CD4-positive, alpha-beta T cell (primary cell): ENCODE results near the gene NME3. TPM values are rescaled to one million over a fixed set of nuclear protein-coding genes. Genes with fewer than 3 reads are reported as not detected.

ENCODE experiments used
- ATAC-seq: fragments of 200-7000 bp; cut with Tn5 transposase; one replicate; pipeline ENCODE4 v1.10.0; 2022; ENCODE audit warnings: mild to moderate bottlenecking; ENCODE audit not compliant: poor library complexity
- CTCF ChIA-PET: fragments of 350-600 bp; sonication (Branson Sonifier 250); formaldehyde crosslinking; loops from one replicate; lab custom pipeline; 2021; ENCODE audit warnings: antibody characterized with exemption, inconsistent platforms; lab: Charles Lee
- POLR2A ChIA-PET: fragments of 350-600 bp; sonication (Branson Sonifier 250); formaldehyde crosslinking; loops from one replicate; lab custom pipeline; 2021; ENCODE audit warnings: antibody characterized with exemption, inconsistent platforms; lab: Charles Lee
- DNase-seq, 14 experiments: peaks; one replicate each; pipeline ENCODE4 v3.0.0-alpha.2; 2013 to 2020; ENCODE audit warnings: mixed read lengths in 2 of 14
- H3K27ac ChIP-seq, 2 donors: one replicate each; pipeline versions ENCODE4 v1.5.1 to v1.7.0; 2013; ENCODE audit warnings: low read length in 2 of 2, low read depth in 1 of 2, mild to moderate bottlenecking in 1 of 2
- H3K27me3 ChIP-seq, 2 experiments: 1 replicate in 1 of 2; 2 replicates in 1 of 2; pipeline versions ENCODE4 v1.6.1 to v1.7.0; 2013; ENCODE audit warnings: low read length in 2 of 2, control low read depth in 1 of 2, mild to moderate bottlenecking in 1 of 2, moderate library complexity in 1 of 2; ENCODE audit not compliant: insufficient read depth in 2 of 2, control insufficient read depth in 1 of 2
- H3K36me3 ChIP-seq: one replicate; pipeline ENCODE4 v1.6.1; 2013; ENCODE audit warnings: low read length, control low read depth; ENCODE audit not compliant: insufficient read depth
- H3K4me1 ChIP-seq: one replicate; pipeline ENCODE4 v1.6.1; 2013; ENCODE audit warnings: low read length, control low read depth; ENCODE audit not compliant: insufficient read depth
- H3K4me3 ChIP-seq: one replicate; pipeline ENCODE4 v1.5.1; 2013; ENCODE audit warnings: mild to moderate bottlenecking, low read length, moderate library complexity
- H3K9me3 ChIP-seq, 2 experiments: 1 replicate in 1 of 2; 2 replicates in 1 of 2; pipeline versions ENCODE4 v1.6.1 to v1.7.0; 2013; ENCODE audit warnings: low read length in 2 of 2, mild to moderate bottlenecking in 2 of 2, control low read depth in 1 of 2, moderate library complexity in 1 of 2; ENCODE audit not compliant: control insufficient read depth in 1 of 2, insufficient read depth in 1 of 2
- H3K27ac Mint-ChIP-seq: one replicate; pipeline ENCODE4 v1.8.0; 2020; ENCODE audit warnings: mixed read lengths
- H3K27me3 Mint-ChIP-seq: one replicate; pipeline ENCODE4 v1.8.0; 2021; ENCODE audit warnings: mixed read lengths
- H3K36me3 Mint-ChIP-seq: one replicate; pipeline ENCODE4 v1.8.0; 2021; ENCODE audit warnings: low read depth, mixed read lengths
- H3K4me1 Mint-ChIP-seq: one replicate; pipeline ENCODE4 v1.8.0; 2021; ENCODE audit warnings: low read depth, mixed read lengths
- H3K4me3 Mint-ChIP-seq: one replicate; pipeline ENCODE4 v1.8.0; 2020; ENCODE audit warnings: mild to moderate bottlenecking, mixed read lengths
- H3K9me3 Mint-ChIP-seq: one replicate; pipeline ENCODE4 v1.8.0; 2020; ENCODE audit warnings: mixed read lengths
- CTCF ChIP-seq: fragments of 200-600 bp; IDR thresholded peaks from one replicate; pipeline ENCODE4 v1.8.0; 2022; ENCODE audit warnings: antibody characterized with exemption, mild to moderate bottlenecking
- intact Hi-C, 2 experiments: fragments of 100-400 bp; cut with DNase I in 1 of 2; cut with micrococcal nuclease in 1 of 2; formaldehyde crosslinking; loops; one replicate each; pipeline versions ENCODE4 v1.15.1 to v1.9.0; 2023 to 2025; cut with DNase I, micrococcal nuclease
- total RNA-seq, 174 experiments: library from RNA in 2 of 174; stranded (reverse) in 2 of 174; gene quantifications; one replicate each; pipeline ENCODE4 v1.2.3 and lab custom pipeline; 2021 to 2026

NME3 gene
- total RNA-seq, 2 experiments from 2014 or later = 46.2 to 54.2 TPM

GRCh38 chr16:1772362-1772907, 1.1 kb upstream of the NME3 start, which contains the start of gene EME2:
Gene EME2 (plus strand): TSS chr16:1772810. CDS start chr16:1773228, 418 bp downstream.
- peaks cover 36% of the 10 kb centered on the region for H3K36me3 Mint-ChIP-seq
- H3K27me3 Mint-ChIP-seq = no peaks in the 10 kb centered on the region
- Histone ChIP-seq H3K9me3 (peaks cover 0 to 4% of the 10 kb centered on the region in 2 experiments), H3K4me1 (peaks cover 42% of the 10 kb centered on the region), H3K27me3 (no peaks in the 10 kb centered on the region), H3K4me3 (peak within 1 kb of the TSS; percentile 89), H3K27ac (peak within 1 kb of the TSS; percentile 41 to 69), H3K36me3 (peaks cover 27% of the 10 kb centered on the region)
- peaks cover 16% of the 10 kb centered on the region for H3K4me1 Mint-ChIP-seq
- CTCF ChIA-PET = interaction anchor here (1.1 to 4.0 kb wide), 3 partner anchors 10 to 66 kb away, joined by 3 to 21 read pairs (median 3); partner anchors contain the start of genes MAPK8IP3, NUBP2 and SPSB3
- H3K4me3 Mint-ChIP-seq = peak within 1 kb of the TSS; percentile 98
- DNase-seq = peak in 12 of 14 experiments; percentile 27 to 74 (median 44)
- intact Hi-C loops = loop anchor here (2.0 to 10.0 kb wide), 9 partner anchors 54 to 420 kb away; partner anchors contain the start of genes FAHD1 (in 2 of the 2), HAGH (in 2 of the 2), GNPTG (in 1 of the 2) and JPT2 (in 1 of the 2)
- ATAC-seq = peak; percentile 45
- POLR2A ChIA-PET = interaction anchor here (0.8 to 7.9 kb wide), 5 partner anchors 9 to 463 kb away, joined by 5 to 163 read pairs (median 7); partner anchors contain the start of genes FAHD1, HAGH, MAPK8IP3 and NUBP2
- H3K9me3 Mint-ChIP-seq = no peaks in the 10 kb centered on the region
- no peak for TF ChIP-seq CTCF
- H3K27ac Mint-ChIP-seq = peak within 1 kb of the TSS; percentile 92

- DNase-seq = no peak
- peaks cover 36% of the 10 kb centered on the region for H3K36me3 Mint-ChIP-seq
- no peak for TF ChIP-seq CTCF
- Histone ChIP-seq H3K4me3 (peak overlapping the region; percentile 89), H3K4me1 (peaks cover 42% of the 10 kb centered on the region), H3K27ac (peak overlapping the region; percentile 41 to 69), H3K9me3 (peaks cover 0 to 2% of the 10 kb centered on the region in 2 experiments), H3K36me3 (peaks cover 26% of the 10 kb centered on the region), H3K27me3 (no peaks in the 10 kb centered on the region)
- H3K27ac Mint-ChIP-seq = peak overlapping the region; percentile 92
- no peak for ATAC-seq
- intact Hi-C loops = loop anchor here (2.0 to 10.0 kb wide), 9 partner anchors 55 to 420 kb away; partner anchors contain the start of genes FAHD1 (in 2 of the 2), HAGH (in 2 of the 2), GNPTG (in 1 of the 2) and JPT2 (in 1 of the 2)
- H3K9me3 Mint-ChIP-seq = no peaks in the 10 kb centered on the region
- POLR2A ChIA-PET = interaction anchor here (1.1 to 7.9 kb wide), 5 partner anchors 10 to 761 kb away, joined by 3 to 163 read pairs (median 7); partner anchors contain the start of genes FAHD1, HAGH, NUBP2 and SPSB3
- H3K4me1 Mint-ChIP-seq = peaks cover 16% of the 10 kb centered on the region
- no peaks in the 10 kb centered on the region for H3K27me3 Mint-ChIP-seq
- CTCF ChIA-PET = interaction anchor here (1.2 to 4.0 kb wide), 2 partner anchors 11 to 41 kb away, joined by 3 to 21 read pairs; partner anchors contain the start of genes NUBP2 and SPSB3
- peak overlapping the region; percentile 98 for H3K4me3 Mint-ChIP-seq
Measured at GRCh38 chr16:1771864-1772361, 570 bp upstream of the NME3 start.
